Natural killer cell (primary cell): ENCODE data around the gene WDR86. TPM values are rescaled to one million over a fixed set of nuclear protein-coding genes. Genes with fewer than 3 reads are reported as not detected.

Experiments used
- ATAC-seq, 3 donors: fragments of 150-1000 bp in 2 of 3; fragments of 200-7000 bp in 1 of 3; cut with Tn5 transposase; 1 replicate in 1 of 3; 2 replicates in 2 of 3; pipeline ENCODE4 v1.10.0; 2021; ENCODE audit warnings: mild to moderate bottlenecking in 2 of 3, moderate library complexity in 2 of 3
- DNase-seq, 2 donors: peaks; one replicate each; pipeline versions ENCODE4 v3.0.0 to v3.0.0-alpha.2; 2013 to 2021; ENCODE audit warnings: mixed read lengths in 1 of 2
- H3K27ac ChIP-seq: one replicate; pipeline ENCODE4 v1.5.1; 2013; ENCODE audit warnings: mild to moderate bottlenecking, low read length
- H3K27me3 ChIP-seq: one replicate; pipeline ENCODE4 v1.6.1; 2013; ENCODE audit warnings: low read length; ENCODE audit not compliant: control insufficient read depth, insufficient read depth
- H3K36me3 ChIP-seq: one replicate; pipeline ENCODE4 v1.6.1; 2013; ENCODE audit warnings: low read length; ENCODE audit not compliant: control insufficient read depth, insufficient read depth
- H3K4me1 ChIP-seq: one replicate; pipeline ENCODE4 v1.6.1; 2013; ENCODE audit warnings: low read length; ENCODE audit not compliant: control insufficient read depth, insufficient read depth
- H3K4me3 ChIP-seq: one replicate; pipeline ENCODE4 v1.5.1; 2013; ENCODE audit warnings: low read length
- H3K9me3 ChIP-seq: one replicate; pipeline ENCODE4 v1.6.1; 2013; ENCODE audit warnings: low read length; ENCODE audit not compliant: control insufficient read depth, insufficient read depth
- H3K27ac Mint-ChIP-seq, 2 donors: one replicate each; pipeline ENCODE4 v1.8.0; 2022; ENCODE audit warnings: mild to moderate bottlenecking in 2 of 2, mixed read lengths in 2 of 2, moderate library complexity in 1 of 2
- H3K27me3 Mint-ChIP-seq, 2 donors: one replicate each; pipeline ENCODE4 v1.8.0; 2022; ENCODE audit warnings: low read depth in 2 of 2, mixed read lengths in 2 of 2
- H3K36me3 Mint-ChIP-seq: one replicate; pipeline ENCODE4 v1.8.0; 2022; ENCODE audit warnings: mixed read lengths
- H3K4me1 Mint-ChIP-seq, 2 donors: one replicate each; pipeline ENCODE4 v1.8.0; 2022; ENCODE audit warnings: mixed read lengths in 2 of 2
- H3K4me3 Mint-ChIP-seq: one replicate; pipeline ENCODE4 v1.8.0; 2022; ENCODE audit warnings: mild to moderate bottlenecking, moderate library complexity, mixed read lengths
- H3K9me3 Mint-ChIP-seq, 2 donors: one replicate each; pipeline ENCODE4 v1.8.0; 2022; ENCODE audit warnings: mixed read lengths in 2 of 2
- WGBS: methylation state at CpG from one replicate; pipeline ENCODE4 v1.1.7; 2013; ENCODE audit warnings: missing lambda C conversion rate; ENCODE audit not compliant: insufficient coverage; 5-methylcytosine and 5-hydroxymethylcytosine counted together
- intact Hi-C: fragments of 100-400 bp; cut with micrococcal nuclease; formaldehyde crosslinking; loops from one replicate; pipeline ENCODE4 v1.14.2; 2022
- total RNA-seq, 4 donors: library from RNA; stranded (reverse); fragments of 120-200 nt in 1 of 4; gene quantifications; one replicate each; pipeline versions ENCODE4 v1.2.3 to v1.2.4, GENCODE V29; 2013 to 2022
- TF ChIP-seq, protein P1 (sequence below): fragments of 200-600 bp; IDR thresholded peaks from one replicate; pipeline ENCODE4 v1.8.0; 2022; ENCODE audit warnings: antibody characterized with exemption

The WDR86 gene
- total RNA-seq, 3 donors from 2014 or later (not counting 1 experiment from before 2014, with no cell fraction given), result 1.6 to 4.6 (median 2.1) TPM

DNA sequence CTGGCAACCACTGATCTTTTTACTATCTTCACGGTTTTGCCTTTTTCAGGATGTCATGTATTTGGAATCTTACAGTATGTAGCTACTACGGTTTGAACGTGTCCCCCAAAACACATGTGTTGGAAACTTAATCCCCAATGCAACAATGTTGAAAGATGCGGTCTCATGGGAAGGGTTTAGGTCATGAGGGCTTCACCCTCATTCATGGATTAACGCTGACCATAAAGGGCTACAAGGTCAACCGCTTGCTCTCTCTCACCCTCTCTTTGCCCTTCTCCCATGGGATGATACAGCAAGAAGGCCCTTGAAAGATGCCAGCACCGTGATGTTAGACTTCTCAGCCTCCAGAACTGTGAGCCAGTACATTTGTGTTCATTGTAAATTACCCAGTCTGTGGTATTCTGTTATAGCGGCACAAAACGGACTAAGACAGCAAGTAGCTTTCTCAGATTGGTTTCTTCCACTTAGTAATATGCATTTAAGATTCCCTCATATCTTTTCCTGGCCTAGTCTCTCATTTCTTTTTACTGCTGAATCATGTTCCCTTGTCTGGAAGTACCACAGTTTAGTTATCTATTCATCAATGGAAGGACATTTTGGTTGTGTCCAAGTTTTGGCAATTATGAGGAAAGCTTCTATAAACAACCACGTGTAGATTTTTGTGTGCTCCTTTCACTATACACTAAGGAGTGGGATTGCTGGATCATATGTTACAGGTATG is 33.1 kb upstream of the WDR86 start:
- ATAC-seq (no peak), DNase-seq (no peak)
- Mint-ChIP-seq H3K9me3 (no peaks in the 10 kb centered on the region), H3K27ac (no peak overlapping the region), H3K4me3 (no peak overlapping the region), H3K36me3 (no peaks in the 10 kb centered on the region), H3K27me3 (peaks cover 8 to 13% of the 10 kb centered on the region in 2 donors), H3K4me1 (peaks cover 0 to 20% of the 10 kb centered on the region in 2 donors)
- WGBS, result 98% methylated on average over 9 of the region's 10 CpGs
- Histone ChIP-seq H3K4me3 (no peak overlapping the region), H3K27me3 (peaks cover 8% of the 10 kb centered on the region), H3K4me1 (peaks cover 23% of the 10 kb centered on the region), H3K27ac (no peak overlapping the region), H3K36me3 (no peaks in the 10 kb centered on the region), H3K9me3 (no peaks in the 10 kb centered on the region)
- TF ChIP-seq, protein P1, sequence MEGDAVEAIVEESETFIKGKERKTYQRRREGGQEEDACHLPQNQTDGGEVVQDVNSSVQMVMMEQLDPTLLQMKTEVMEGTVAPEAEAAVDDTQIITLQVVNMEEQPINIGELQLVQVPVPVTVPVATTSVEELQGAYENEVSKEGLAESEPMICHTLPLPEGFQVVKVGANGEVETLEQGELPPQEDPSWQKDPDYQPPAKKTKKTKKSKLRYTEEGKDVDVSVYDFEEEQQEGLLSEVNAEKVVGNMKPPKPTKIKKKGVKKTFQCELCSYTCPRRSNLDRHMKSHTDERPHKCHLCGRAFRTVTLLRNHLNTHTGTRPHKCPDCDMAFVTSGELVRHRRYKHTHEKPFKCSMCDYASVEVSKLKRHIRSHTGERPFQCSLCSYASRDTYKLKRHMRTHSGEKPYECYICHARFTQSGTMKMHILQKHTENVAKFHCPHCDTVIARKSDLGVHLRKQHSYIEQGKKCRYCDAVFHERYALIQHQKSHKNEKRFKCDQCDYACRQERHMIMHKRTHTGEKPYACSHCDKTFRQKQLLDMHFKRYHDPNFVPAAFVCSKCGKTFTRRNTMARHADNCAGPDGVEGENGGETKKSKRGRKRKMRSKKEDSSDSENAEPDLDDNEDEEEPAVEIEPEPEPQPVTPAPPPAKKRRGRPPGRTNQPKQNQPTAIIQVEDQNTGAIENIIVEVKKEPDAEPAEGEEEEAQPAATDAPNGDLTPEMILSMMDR, result no peak
- intact Hi-C loops, result no loop called here

- peaks cover 20% of the 10 kb centered on the region for H3K4me1 ChIP-seq
- DNase-seq, result peak in 1 of 2 donors; percentile 32
- no peak overlapping the region for H3K27ac ChIP-seq
- H3K27me3 Mint-ChIP-seq, result peaks cover 8 to 9% of the 10 kb centered on the region in 2 donors
- H3K4me1 Mint-ChIP-seq, result peaks cover 0 to 20% of the 10 kb centered on the region in 2 donors
- no peak overlapping the region for H3K4me3 Mint-ChIP-seq
- H3K36me3 Mint-ChIP-seq, result no peaks in the 10 kb centered on the region
- H3K9me3 ChIP-seq, result no peaks in the 10 kb centered on the region
- 75% methylated on average over 9 of the region's 10 CpGs for WGBS
- TF ChIP-seq, protein P1, result no peak
- H3K27me3 ChIP-seq, result peaks cover 8% of the 10 kb centered on the region
- H3K9me3 Mint-ChIP-seq, result no peaks in the 10 kb centered on the region
- intact Hi-C loops, result no loop called here
- H3K27ac Mint-ChIP-seq, result peak overlapping the region in 1 of 2 donors; percentile 15
- no peaks in the 10 kb centered on the region for H3K36me3 ChIP-seq
- no peak for ATAC-seq
- H3K4me3 ChIP-seq, result no peak overlapping the region
Observed at GRCh38 chr7:151440799-151441445, 31.1 kb upstream of the WDR86 start.

GRCh38 chr7:151439855-151440798 is 30.3 kb upstream of the WDR86 start, which contains the start of gene CRYGN:
Gene CRYGN (minus strand): TSS chr7:151440141. CDS start chr7:151439917, 224 bp downstream.
- H3K4me3 Mint-ChIP-seq, result no peak within 1 kb of the TSS
- intact Hi-C loops, result no loop called here
- Histone ChIP-seq H3K27me3 (peaks cover 8% of the 10 kb centered on the region), H3K4me3 (no peak within 1 kb of the TSS), H3K4me1 (peaks cover 20% of the 10 kb centered on the region), H3K27ac (no peak within 1 kb of the TSS), H3K36me3 (no peaks in the 10 kb centered on the region), H3K9me3 (no peaks in the 10 kb centered on the region)
- DNase-seq (peak in 1 of 2 donors; percentile 49), ATAC-seq (no peak)
- H3K4me1 Mint-ChIP-seq, result peaks cover 0 to 20% of the 10 kb centered on the region in 2 donors
- TF ChIP-seq, protein P1, result no peak
- no peaks in the 10 kb centered on the region for H3K9me3 Mint-ChIP-seq
- no peak within 1 kb of the TSS for H3K27ac Mint-ChIP-seq
- H3K36me3 Mint-ChIP-seq, result no peaks in the 10 kb centered on the region
- 28% methylated on average over 46 of the region's 51 CpGs for WGBS
- peaks cover 8 to 9% of the 10 kb centered on the region in 2 donors for H3K27me3 Mint-ChIP-seq
